ENCODE data around the gene SPTBN1.

GRCh38 chr2:54695378-54695777, 239.3 kb downstream of the SPTBN1 start:
- TF ChIP-seq FOXM1 (IDR thresholded peaks at IDR 0.05; ENCODE audit: low read depth), result no peak
- TF ChIP-seq FOXM1 (CRISPR knock-in tag; IDR thresholded peaks at IDR 0.05; ENCODE audit: low read depth), result no peak
- no peak for TF ChIP-seq ZNF830 (CRISPR knock-in tag; IDR thresholded peaks at IDR 0.05)
- TF ChIP-seq DEAF1 (CRISPR knock-in tag; IDR thresholded peaks at IDR 0.05), result no peak
- TF ChIP-seq CREB1 (IDR thresholded peaks at IDR 0.05), result no peak
- TF ChIP-seq CREB1 (CRISPR knock-in tag; IDR thresholded peaks at IDR 0.05), result no peak
- no peak for TF ChIP-seq DPF2 (IDR thresholded peaks at IDR 0.05)
- no peak for TF ChIP-seq SMAD1 (IDR thresholded peaks at IDR 0.05; ENCODE audit: low read depth, low read length, partially characterized antibody)
- TF ChIP-seq ZNF644 (tag; IDR thresholded peaks at IDR 0.05; ENCODE audit: low read depth), result no peak
- no peak for TF ChIP-seq HDAC6 (IDR thresholded peaks at IDR 0.05; ENCODE audit: low read depth, low read length)
- TF ChIP-seq ZNF253 (CRISPR knock-in tag; conservative IDR thresholded peaks at IDR 0.05), result no peak

Measured in K562 (cell line).